K562 (cell line): ENCODE measurements around the gene EXOC2. TPM values are rescaled to one million over a fixed set of nuclear protein-coding genes. Genes with fewer than 3 reads are reported as not detected.

Experiments used
- CHD4 ChIP-seq: fragments of 200-600 bp; sonication (generic); IDR thresholded peaks from 3 replicates; pipeline ENCODE4 v1.6.1; 2012; ENCODE audit warnings: low read depth, mild to moderate bottlenecking, mixed read lengths, low read length, inconsistent platforms; ENCODE audit not compliant: insufficient read depth, insufficient replicate concordance, poor library complexity, severe bottlenecking
- ELF1 ChIP-seq: fragments of 200-800 bp; sonication (Bioruptor generic); IDR thresholded peaks from 2 replicates; pipeline ENCODE4 v1.6.1; 2016; ENCODE audit warnings: missing genetic modification characterization, missing compliant biosample characterization
- FUS ChIP-seq: fragments of 200-400 bp; formaldehyde crosslinking; optimal IDR thresholded peaks from 2 replicates; pipeline ENCODE3; 2017; ENCODE audit warnings: low read depth, low read length
- HMGN3 ChIP-seq: IDR thresholded peaks from 2 replicates; pipeline ENCODE4 v1.6.1; 2011; ENCODE audit warnings: borderline replicate concordance, low read depth, mild to moderate bottlenecking, mixed read lengths, low read length; ENCODE audit not compliant: insufficient read length; ENCODE audit errors: extremely low read depth
- KDM1A ChIP-seq, 2 experiments: fragments of 450-650 bp; IDR thresholded peaks; 2 replicates each; pipeline ENCODE4 v1.6.1; 2016; ENCODE audit warnings: mild to moderate bottlenecking in 2 of 2
- MAFK ChIP-seq: IDR thresholded peaks from 2 replicates; pipeline ENCODE4 v1.6.1; 2011; ENCODE audit warnings: low read length, improper control_type of control experiment
- MAZ ChIP-seq, 2 experiments: fragments of 450-650 bp in 1 of 2; sonication (generic) in 1 of 2; formaldehyde crosslinking; IDR thresholded peaks in 1 of 2; conservative IDR thresholded peaks in 1 of 2; 2 replicates each; pipeline versions ENCODE4 v1.4.0 to v1.5.0; 2020; ENCODE audit warnings: mild to moderate bottlenecking in 1 of 2, missing genetic modification reagents in 1 of 2
- NCOA1 ChIP-seq: fragments of 450-650 bp; IDR thresholded peaks from 2 replicates; pipeline ENCODE4 v1.6.1; 2016; ENCODE audit warnings: low read depth
- NCOA4 ChIP-seq: fragments of 450-650 bp; IDR thresholded peaks from 2 replicates; pipeline ENCODE4 v1.6.1; 2018; ENCODE audit warnings: mild to moderate bottlenecking; ENCODE audit not compliant: partially characterized antibody
- NFE2 ChIP-seq: IDR thresholded peaks from 2 replicates; pipeline ENCODE4 v1.6.1; 2014; ENCODE audit warnings: antibody characterized with exemption, low read depth
- NR3C1 ChIP-seq: sonication (generic); formaldehyde crosslinking; IDR thresholded peaks from 2 replicates; pipeline ENCODE4 v1.8.1; 2022; ENCODE audit warnings: missing genetic modification reagents
- RBM14 ChIP-seq: fragments of 200-400 bp; formaldehyde crosslinking; IDR thresholded peaks from 2 replicates; pipeline ENCODE4 v1.6.1; 2018; ENCODE audit warnings: low read depth, mild to moderate bottlenecking, low read length, moderate library complexity, borderline replicate concordance; ENCODE audit not compliant: insufficient read depth
- SMAD3 ChIP-seq: fragments of 450-650 bp; formaldehyde crosslinking; conservative IDR thresholded peaks from 2 replicates; pipeline ENCODE4 v1.4.0; 2020; ENCODE audit warnings: mild to moderate bottlenecking
- SP2 ChIP-seq: IDR thresholded peaks from 2 replicates; pipeline ENCODE4 v1.6.1; 2011; ENCODE audit warnings: mild to moderate bottlenecking, low read depth, low read length, moderate library complexity; ENCODE audit not compliant: poor library complexity, severe bottlenecking; ENCODE audit errors: extremely low read depth
- ZBTB17 ChIP-seq: fragments of 450-650 bp; formaldehyde crosslinking; IDR thresholded peaks from 2 replicates; pipeline ENCODE4 v1.4.0; 2020; ENCODE audit warnings: mild to moderate bottlenecking
- ZNF165 ChIP-seq: fragments of 250-450 bp; sonication (Bioruptor Pico); IDR thresholded peaks from 2 replicates; pipeline ENCODE4 v1.4.0; 2020; ENCODE audit warnings: borderline replicate concordance
- ZNF551 ChIP-seq: fragments of 250-450 bp; sonication (Bioruptor Pico); IDR thresholded peaks from 2 replicates; pipeline ENCODE4 v1.5.0; 2021; ENCODE audit warnings: mild to moderate bottlenecking, moderate library complexity
- ZNF695 ChIP-seq: fragments of 450-650 bp; formaldehyde crosslinking; IDR thresholded peaks from 2 replicates; pipeline ENCODE4 v1.4.0; 2020; ENCODE audit warnings: mild to moderate bottlenecking, moderate library complexity
- ZNF785 ChIP-seq: fragments of 250-450 bp; sonication (Bioruptor Pico); IDR thresholded peaks from 2 replicates; pipeline ENCODE4 v1.4.0; 2020; ENCODE audit warnings: mild to moderate bottlenecking
- polyA plus RNA-seq, 8 experiments: library from polyadenylated mRNA; depleted of rRNA in 4 of 8; stranded (reverse) in 5 of 8; unstranded in 3 of 8; fragments of >200 nt; fragmentation: Nextera tagmentation in 2 of 8; fragmentation: Illumina TruSeq in 1 of 8; extraction: Ambion mirVana in 2 of 8; extraction: Trizol in 1 of 8; gene quantifications; 2 replicates each; pipeline versions ENCODE4 v1.2.1 to v1.2.3, GENCODE V29; 2011 to 2014; ENCODE audit warnings: inconsistent platforms in 1 of 8, missing spikeins in 1 of 8
- total RNA-seq, 7 experiments: library from RNA; depleted of rRNA in 6 of 7; stranded (reverse); fragments of >200 nt in 6 of 7; fragmentation: Illumina TruSeq in 2 of 7; extraction: Trizol in 2 of 7; gene quantifications; 2 replicates each; pipeline versions ENCODE4 v1.2.1 to v1.2.3, GENCODE V29; 2011 to 2021; ENCODE audit warnings: low replicate concordance in 1 of 7
- TF ChIP-seq, protein P1 (sequence below): fragments of 450-650 bp; formaldehyde crosslinking; conservative IDR thresholded peaks from 2 replicates; pipeline ENCODE4 v1.4.0; 2022; ENCODE audit warnings: mild to moderate bottlenecking, missing genetic modification characterization
- TF ChIP-seq, protein P2 (sequence below), 2 experiments: fragments of 450-650 bp; IDR thresholded peaks; 2 replicates each; pipeline ENCODE4 v1.6.1; 2016
- TF ChIP-seq, protein P3 (sequence below): fragments of 250-450 bp; sonication (Bioruptor Pico); IDR thresholded peaks from 2 replicates; pipeline ENCODE4 v1.8.0; 2022; ENCODE audit warnings: moderate library complexity, mild to moderate bottlenecking, inconsistent platforms
- TF ChIP-seq, protein P4 (sequence below): sonication (generic); IDR thresholded peaks from 2 replicates; pipeline ENCODE4 v1.6.1; 2016
- TF ChIP-seq, protein P5 (sequence below): fragments of 250-450 bp; sonication (Bioruptor Pico); IDR thresholded peaks from 2 replicates; pipeline ENCODE4 v1.8.0; 2021; ENCODE audit warnings: moderate library complexity, mild to moderate bottlenecking, inconsistent platforms

The EXOC2 gene
- total and polyA plus RNA-seq, 9 of the 15 experiments (the other 6 are each of a cell fraction or from before 2014, with no cell fraction given), result 12.2 to 30.2 (median 24.2) TPM

DNA sequence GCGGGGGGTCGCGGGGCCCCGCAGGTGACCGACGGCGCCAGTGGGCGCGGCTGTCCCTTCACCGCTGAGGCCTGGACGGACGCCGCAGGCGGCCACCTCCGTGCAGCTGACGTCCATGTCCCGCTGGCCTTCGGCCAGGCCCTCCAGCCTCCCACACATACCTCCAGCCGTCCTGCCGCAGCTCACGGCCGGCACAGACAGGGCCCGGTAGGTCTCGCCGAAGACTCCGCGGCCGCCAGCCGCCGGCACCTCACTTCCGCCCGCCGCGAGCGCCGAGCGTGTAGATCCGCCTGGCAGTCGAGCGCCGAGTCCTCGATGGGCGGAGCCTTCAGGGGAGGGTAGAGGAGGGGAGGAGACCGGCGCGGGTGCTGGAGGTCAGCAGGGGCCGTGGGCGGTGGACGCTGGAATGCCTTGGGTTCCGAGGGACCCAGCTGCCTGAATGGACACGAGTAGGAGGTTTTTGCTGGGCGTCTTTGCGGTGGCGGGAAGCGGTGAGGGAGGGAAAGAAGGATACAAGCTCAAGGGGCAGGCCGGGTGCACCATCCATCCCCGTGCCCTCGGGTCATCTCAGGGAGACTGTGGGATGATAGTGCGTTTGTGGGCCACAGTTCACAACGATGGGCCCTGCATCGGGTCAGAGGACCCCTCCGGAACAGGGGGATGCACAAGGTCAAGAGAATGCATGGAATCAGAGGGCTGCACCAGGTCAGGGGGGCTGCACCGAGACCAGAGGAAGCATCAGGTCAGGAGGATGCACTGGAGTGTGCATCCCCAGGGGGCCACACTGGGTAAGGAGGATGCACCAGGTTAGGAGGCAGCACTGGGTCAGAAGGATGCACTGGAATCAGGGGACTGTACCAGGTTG lies at the start of gene EXOC2 (continued):
- TF ChIP-seq ZNF551 (CRISPR knock-in tag), result no peak
- TF ChIP-seq HMGN3, result peak; percentile 58
- TF ChIP-seq, protein P1, sequence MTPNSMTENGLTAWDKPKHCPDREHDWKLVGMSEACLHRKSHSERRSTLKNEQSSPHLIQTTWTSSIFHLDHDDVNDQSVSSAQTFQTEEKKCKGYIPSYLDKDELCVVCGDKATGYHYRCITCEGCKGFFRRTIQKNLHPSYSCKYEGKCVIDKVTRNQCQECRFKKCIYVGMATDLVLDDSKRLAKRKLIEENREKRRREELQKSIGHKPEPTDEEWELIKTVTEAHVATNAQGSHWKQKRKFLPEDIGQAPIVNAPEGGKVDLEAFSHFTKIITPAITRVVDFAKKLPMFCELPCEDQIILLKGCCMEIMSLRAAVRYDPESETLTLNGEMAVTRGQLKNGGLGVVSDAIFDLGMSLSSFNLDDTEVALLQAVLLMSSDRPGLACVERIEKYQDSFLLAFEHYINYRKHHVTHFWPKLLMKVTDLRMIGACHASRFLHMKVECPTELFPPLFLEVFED (CRISPR knock-in tag), result 0 out of 2 replicates have a peak, but pooled peaks have one; percentile 39
- TF ChIP-seq SMAD3, result 0 out of 2 replicates have a peak, but pooled peaks have one; percentile 30
- TF ChIP-seq FUS, result no peak
- no peak for TF ChIP-seq ZNF785 (CRISPR knock-in tag)
- no peak for TF ChIP-seq ZNF165
- TF ChIP-seq, protein P2, sequence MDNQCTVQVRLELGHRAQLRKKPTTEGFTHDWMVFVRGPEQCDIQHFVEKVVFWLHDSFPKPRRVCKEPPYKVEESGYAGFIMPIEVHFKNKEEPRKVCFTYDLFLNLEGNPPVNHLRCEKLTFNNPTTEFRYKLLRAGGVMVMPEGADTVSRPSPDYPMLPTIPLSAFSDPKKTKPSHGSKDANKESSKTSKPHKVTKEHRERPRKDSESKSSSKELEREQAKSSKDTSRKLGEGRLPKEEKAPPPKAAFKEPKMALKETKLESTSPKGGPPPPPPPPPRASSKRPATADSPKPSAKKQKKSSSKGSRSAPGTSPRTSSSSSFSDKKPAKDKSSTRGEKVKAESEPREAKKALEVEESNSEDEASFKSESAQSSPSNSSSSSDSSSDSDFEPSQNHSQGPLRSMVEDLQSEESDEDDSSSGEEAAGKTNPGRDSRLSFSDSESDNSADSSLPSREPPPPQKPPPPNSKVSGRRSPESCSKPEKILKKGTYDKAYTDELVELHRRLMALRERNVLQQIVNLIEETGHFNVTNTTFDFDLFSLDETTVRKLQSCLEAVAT (IDR thresholded peaks at IDR 0.05), result peak in 1 of 2 experiments; percentile 100; a peak in 2 of 4 replicates
- no peak for TF ChIP-seq ZNF695 (CRISPR knock-in tag)
- peak in 1 of 2 experiments; percentile 7; a peak in 2 of 4 replicates for TF ChIP-seq KDM1A (IDR thresholded peaks at IDR 0.05)
- TF ChIP-seq NCOA4, result peak; percentile 100
- TF ChIP-seq SP2, result no peak
- TF ChIP-seq, protein P3, sequence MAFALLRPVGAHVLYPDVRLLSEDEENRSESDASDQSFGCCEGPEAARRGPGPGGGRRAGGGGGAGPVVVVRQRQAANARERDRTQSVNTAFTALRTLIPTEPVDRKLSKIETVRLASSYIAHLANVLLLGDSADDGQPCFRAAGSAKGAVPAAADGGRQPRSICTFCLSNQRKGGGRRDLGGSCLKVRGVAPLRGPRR (CRISPR knock-in tag), result no peak
- TF ChIP-seq, protein P4, sequence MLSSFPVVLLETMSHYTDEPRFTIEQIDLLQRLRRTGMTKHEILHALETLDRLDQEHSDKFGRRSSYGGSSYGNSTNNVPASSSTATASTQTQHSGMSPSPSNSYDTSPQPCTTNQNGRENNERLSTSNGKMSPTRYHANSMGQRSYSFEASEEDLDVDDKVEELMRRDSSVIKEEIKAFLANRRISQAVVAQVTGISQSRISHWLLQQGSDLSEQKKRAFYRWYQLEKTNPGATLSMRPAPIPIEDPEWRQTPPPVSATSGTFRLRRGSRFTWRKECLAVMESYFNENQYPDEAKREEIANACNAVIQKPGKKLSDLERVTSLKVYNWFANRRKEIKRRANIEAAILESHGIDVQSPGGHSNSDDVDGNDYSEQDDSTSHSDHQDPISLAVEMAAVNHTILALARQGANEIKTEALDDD, result no peak
- TF ChIP-seq NCOA1, result no peak
- TF ChIP-seq MAZ (CRISPR knock-in tag; conservative IDR thresholded peaks at IDR 0.05 in 1 of 2, IDR thresholded peaks at IDR 0.05 in 1 of 2), result peak; percentile 99
- peak; percentile 100 for TF ChIP-seq ZBTB17
- TF ChIP-seq RBM14, result no peak
- 0 out of 2 replicates have a peak, but pooled peaks have one; percentile 49 for TF ChIP-seq NR3C1 (CRISPR knock-in tag)
- TF ChIP-seq MAFK, result 0 out of 2 replicates have a peak, but pooled peaks have one; percentile 26
- TF ChIP-seq NFE2, result 0 out of 2 replicates have a peak, but pooled peaks have one; percentile 1
- TF ChIP-seq ELF1 (tag), result peak; percentile 98
- TF ChIP-seq CHD4, result peak; percentile 10
- TF ChIP-seq, protein P5, sequence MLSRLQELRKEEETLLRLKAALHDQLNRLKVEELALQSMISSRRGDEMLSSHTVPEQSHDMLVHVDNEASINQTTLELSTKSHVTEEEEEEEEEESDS (CRISPR knock-in tag), result no peak
